Measurements from ENCODE around the gene ATP6V0E2.
"Not testable (repeated sequence)": the region's sequence is repeated elsewhere in the genome, so short reads cannot be mapped to it uniquely, and the experiment has no call there.

ATP6V0E2 gene

DNA sequence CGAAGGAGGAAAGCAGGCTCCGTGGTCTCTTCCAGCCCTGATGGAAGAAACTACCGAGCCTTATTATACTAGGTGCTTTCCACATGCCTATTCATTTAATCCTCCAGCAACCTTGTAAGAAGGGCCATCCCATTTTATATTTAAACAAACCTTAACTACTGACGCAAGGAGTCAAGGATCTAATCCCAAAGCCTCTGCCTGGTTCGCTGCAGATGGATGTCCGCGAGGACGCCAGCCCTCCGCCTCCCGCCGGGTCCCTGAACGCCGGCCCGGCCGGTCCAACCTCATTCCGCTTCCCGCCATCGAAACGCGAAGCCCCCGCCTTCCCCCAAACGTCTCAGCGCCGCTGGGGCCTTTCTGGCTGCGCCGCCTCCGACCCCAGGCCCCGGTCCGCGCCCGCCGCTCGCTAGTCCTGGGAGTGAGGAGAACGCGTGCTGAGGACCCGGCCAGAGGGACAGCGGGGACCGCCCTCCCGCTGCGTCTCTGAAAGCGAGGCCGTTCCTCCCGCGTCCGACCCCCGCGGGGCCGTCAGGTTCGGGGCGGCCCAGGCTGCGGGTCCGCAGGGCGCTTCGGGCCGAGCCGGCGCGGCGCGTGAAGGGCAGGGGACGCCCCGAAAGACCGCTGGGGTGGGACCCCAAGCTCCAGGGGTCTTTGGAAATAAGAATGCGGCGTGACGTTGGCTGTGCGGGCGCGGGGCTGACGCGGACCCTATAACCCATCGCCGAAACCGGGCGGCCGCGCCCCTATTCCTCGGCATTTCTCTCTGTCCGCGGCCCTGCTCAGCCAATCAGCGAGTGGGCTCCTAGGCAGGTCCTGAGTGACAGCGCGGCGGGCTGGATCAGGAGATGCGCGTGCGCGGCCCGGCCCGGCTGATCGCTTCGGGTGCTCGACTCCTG, at the start of gene ATP6V0E2:
TSS of gene ATP6V0E2 (plus strand) at position 896 of the 896 bp plus-strand sequence. CDS start 97 bp downstream, outside the sequence.
- no peak for FAIRE-seq

DNA sequence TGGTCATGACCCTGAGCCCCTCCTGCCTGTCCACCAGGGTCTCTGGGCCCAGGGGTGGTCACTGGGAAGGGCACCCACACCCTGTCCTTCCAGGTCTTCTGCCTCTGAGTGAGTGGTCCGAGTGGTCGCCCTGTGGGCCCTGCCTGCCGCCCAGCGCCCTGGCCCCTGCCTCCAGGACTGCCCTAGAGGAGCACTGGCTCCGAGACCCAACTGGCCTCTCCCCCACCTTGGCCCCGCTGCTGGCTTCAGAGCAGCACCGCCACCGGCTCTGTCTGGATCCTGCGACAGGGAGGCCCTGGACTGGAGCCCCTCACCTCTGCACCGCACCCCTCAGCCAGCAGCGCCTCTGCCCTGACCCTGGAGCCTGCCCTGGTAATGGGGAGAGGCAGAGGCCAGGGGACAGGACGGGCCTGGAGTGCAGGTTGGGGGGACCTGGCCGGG, 49.4 kb upstream of the ATP6V0E2 start:
- FAIRE-seq = no peak

DNA sequence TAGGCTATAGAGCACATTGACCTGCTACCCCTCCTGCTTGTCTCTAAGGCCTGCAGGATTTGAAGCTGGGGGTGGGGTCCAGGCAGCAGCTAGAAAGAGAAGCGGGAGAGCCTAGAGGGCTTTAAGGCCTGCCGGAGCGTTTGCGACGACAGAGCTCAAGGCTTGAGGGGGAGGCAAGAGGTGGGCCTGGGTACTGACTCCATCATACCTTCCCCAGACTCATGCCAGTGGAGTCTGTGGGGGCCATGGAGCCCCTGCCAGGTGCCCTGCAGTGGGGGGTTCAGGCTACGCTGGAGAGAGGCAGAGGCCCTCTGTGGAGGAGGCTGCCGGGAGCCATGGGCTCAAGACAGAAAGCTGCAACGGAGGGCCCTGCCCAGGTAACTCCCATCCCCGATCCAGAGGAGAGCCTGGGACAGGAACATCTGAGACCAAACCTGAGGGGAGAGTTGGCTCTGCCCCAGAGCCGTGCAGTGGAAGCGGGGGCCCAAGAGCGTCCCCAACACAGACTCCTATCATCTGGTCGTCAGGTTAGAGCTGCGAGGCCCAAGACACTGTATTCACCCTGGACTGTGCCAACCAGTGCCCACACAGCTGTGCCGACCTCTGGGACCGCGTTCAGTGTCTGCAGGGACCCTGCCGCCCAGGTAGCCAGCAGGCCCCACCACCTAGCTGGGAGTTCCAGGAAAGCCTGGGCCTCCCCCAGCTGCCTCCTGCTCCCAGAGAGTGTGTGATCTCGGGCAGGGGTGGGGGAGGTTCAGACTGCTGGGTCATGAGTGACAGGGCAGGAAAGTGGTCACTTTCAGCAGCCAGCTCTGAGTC, 48.8 kb upstream of the ATP6V0E2 start:
- FAIRE-seq = no peak

DNA sequence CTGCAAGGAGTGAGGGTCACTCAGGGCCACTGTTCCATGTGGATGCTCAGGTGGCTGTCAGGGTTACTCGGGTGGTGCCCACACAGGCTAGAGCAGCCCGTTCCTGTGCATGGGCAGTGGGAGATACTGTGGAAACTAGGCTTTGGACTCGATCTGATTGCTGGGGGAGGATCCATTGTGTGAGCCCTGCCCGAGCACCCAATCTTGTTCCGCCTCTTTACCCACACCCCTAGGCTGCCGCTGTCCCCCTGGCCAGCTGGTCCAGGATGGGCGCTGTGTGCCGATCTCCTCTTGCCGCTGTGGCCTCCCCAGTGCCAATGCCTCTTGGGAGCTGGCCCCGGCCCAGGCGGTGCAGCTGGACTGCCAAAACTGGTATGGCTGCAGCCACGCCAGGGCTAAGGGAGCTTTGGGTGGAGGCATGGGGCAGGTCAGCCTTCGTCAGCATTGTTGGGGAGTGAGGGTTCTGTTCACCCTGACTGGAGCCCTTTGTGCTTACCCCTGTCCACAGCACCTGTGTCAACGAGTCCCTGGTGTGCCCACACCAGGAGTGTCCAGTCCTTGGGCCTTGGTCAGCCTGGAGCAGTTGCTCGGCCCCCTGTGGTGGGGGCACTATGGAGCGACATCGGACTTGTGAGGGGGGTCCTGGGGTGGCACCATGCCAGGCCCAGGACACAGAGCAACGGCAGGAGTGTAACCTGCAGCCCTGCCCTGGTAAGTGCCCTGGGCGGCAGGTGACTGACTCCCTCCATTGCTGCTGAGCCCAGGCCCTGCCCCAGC, 48.0 kb upstream of the ATP6V0E2 start:
- no peak for FAIRE-seq

DNA sequence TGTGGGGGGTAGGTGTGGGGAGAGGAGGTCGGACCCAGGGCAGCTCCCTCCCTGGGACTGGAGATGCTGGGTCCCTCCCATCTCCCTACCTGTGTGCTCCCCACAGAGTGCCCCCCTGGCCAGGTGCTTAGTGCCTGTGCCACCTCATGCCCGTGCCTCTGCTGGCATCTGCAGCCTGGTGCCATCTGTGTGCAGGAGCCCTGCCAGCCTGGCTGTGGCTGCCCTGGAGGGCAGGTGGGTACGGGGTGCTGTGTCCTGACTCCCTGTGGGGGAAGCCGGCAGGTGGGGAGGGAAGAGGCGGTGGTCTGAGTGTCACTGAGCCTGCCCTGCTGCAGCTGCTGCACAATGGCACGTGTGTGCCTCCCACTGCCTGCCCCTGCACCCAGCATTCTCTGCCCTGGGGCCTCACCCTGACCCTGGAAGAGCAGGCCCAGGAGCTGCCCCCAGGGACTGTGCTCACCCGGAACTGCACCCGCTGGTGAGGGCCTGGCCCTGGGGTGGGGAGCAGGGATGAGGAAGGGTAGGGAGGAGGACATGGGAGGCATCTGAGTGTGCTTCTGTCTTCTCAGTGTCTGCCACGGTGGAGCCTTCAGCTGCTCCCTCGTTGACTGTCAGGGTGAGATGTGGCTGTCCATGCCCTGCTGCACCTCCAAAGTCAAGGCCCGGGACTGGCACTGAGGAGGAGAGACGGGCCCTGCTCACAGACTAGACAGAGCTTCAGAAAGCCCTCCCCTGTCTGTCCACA, 47.3 kb upstream of the ATP6V0E2 start:
- no peak for FAIRE-seq

DNA sequence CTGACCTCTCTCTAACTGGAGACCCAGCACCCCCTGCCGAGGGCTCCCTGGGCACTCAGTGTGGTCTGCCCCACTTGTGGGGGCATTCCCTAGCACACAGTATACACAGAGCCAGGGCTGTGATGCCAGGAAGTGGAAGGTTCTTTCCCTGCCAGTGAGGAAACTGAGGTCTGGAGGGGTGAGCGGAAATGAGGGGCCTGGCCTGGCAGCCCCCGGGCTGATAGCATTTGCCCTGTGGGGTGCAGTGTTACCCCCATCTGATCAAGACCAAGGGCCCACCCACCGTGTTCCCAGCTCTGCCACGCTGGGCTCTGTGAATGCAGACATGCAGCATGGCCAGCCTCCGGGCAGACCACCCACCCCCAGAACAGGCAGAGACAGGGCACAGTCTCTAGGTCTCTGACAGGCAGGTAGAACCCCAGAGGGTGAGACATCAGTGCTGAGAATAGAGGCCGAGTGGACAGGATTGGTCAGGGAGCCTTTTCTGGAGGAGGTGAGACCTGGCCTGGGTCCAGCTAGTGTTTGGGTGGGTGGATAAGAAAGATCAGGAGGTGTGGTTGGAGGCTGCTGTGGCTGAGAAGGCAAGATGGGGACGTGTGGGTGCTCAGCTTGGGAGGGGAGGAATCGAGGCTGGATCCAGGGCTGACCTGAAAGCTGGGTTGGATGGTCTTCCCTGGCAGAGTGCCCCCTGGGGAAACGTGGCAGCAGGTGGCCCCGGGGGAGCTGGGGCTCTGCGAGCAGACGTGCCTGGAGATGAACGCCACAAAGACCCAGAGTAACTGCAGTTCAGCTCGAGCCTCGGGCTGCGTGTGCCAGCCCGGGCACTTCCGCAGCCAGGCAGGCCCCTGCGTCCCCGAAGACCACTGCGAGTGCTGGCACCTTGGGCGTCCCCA, 46.4 kb upstream of the ATP6V0E2 start:
- no peak for FAIRE-seq

DNA sequence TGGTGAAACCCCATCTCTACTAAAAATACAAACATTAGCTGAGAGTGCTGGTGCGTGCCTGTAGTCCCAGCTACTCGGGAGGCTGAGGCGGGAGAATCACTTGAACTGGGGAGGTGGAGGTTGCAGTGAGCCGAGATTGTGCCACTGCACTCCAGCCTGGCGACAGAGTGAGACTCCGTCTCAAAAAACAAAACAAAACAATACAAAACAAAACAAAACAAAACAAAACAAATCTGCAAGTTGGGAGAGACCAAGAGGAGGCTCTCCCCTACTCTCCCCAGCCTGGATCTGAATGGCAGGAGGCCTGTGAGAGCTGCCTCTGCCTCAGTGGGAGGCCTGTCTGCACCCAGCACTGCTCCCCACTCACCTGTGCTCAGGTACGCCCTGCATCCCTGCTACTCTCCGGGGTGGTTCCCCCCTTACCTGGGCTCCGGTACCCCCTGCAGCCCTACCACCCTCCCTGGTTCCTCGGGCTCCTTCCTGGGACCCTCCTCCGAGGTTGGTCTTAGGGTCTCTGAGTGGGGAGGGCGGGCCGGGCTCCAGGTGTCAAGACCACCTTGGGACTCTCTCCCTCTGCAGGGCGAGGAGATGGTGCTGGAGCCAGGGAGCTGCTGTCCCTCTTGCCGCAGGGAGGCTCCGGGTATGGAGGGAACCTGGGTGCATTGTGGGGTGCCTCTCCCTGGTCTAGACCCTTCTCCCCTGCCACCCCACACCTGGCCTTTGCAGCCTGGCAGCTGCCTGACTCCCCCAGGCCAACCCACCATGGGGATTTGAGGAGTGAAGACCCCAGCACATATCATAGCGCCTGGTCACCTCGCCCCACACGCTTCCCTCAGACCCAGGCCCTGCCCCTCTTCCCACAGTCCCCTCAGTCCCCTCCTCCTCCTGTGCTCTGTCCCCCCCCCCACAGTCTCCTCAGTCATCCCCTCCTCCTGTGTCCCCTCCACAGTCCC, 45.1 kb upstream of the ATP6V0E2 start:
- no peak for FAIRE-seq

DNA sequence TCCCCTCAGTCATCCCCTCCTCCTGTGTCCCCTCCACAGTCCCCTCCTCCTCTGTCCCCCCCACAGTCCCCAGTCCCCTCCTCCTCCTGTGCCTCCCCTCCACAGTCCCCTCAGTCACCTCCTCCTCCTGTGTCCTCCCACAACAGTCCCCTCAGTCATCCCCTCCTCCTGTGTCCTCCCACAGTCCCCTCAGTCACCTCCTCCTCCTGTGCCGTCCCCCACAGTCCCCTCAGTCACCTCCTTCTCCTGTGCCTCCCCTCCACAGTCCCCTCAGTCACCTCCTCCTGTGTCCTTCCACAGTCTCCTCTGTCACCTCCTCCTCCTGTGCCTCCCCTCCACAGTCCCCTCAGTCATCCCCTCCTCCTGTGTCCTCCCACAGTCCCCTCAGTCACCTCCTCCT, 43.2 kb upstream of the ATP6V0E2 start:
- not testable (repeated sequence) for FAIRE-seq

DNA sequence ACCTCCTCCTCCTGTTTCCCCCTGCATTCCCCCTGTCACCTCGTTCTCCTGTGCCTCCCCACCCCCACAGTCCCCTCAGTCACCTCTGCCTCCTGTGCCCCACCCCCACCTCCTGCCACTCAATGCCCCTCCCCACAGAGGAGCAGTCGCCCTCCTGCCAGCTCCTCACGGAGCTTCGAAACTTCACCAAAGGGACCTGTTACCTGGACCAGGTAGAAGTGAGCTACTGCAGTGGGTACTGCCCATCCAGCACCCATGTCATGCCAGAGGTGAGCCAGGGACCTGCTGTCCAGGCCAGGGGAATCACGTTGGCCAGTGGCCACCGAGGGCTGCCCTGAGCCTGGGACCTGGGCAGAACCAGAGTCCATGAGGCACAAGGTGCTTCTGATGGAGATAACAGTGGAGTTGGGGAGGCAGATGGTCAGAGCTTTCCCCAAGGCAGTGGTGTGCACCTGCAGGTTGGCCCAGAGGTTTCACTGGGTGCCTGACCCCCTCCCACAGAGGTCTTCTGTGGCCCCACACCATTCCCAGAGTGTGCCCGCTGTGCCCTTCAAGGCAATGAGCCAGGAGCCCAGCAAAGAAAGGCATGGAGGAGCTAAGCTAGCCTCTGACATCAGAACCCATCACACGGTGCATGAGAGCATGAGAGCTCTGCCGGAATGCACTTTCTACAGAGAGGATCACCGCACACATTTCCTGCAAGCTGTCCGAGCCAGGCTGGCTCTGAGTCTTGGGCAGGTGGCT, 42.6 kb upstream of the ATP6V0E2 start:
- no peak for FAIRE-seq

DNA sequence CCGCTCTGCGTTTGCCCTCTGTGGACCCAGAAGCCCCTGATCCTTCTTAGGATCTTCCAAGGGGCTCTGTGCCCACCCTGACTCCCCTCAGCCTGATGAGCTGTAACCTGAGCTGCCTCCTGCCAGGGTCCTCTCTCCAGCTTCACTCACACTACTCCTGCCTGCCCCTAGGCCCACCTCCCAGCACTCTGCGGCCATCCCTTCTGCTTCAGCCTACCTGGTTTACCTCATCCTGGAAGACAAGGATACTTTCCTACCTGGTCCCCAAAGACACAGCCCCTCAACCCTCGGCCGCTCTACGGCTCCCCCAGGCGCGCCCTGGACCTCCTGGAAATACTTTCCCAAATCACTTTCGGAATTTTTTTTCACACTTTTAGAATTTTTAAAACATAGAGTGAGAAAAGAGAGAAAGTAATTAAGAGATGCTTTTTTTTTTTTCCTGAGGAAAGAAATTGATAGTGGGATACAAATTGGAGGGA, 42.0 kb upstream of the ATP6V0E2 start:
- no peak for FAIRE-seq

DNA sequence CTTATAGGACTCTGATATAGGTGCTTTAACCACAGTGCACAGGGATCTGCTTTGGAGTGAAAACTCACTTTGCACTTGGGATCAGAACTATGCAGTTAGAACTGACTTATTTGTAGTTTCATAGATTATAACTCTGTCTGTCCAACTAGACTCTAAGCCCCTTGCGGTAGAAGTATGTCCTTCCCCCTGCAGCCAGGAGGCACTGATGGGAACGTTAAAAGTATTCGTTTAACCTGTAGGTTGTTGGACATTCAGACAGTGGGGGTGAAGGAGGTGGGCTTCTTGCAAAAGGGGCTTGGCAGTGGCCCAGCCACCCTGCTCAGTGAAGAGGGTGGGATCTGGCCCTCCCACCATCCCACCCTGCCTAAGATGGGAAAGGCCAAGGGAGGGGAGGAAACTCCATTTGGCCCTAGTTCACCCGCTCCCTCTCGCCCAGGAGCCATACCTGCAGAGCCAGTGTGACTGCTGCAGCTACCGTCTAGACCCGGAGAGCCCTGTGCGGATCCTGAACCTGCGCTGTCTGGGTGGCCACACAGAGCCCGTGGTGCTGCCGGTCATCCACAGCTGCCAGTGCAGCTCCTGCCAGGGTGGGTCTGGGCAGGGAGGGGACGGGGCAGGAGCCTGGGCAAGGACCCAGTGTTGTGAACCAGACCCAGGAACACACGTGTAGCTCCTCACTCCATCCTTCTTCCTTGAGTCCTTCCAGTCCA, 41.3 kb upstream of the ATP6V0E2 start:
- FAIRE-seq = no peak

DNA sequence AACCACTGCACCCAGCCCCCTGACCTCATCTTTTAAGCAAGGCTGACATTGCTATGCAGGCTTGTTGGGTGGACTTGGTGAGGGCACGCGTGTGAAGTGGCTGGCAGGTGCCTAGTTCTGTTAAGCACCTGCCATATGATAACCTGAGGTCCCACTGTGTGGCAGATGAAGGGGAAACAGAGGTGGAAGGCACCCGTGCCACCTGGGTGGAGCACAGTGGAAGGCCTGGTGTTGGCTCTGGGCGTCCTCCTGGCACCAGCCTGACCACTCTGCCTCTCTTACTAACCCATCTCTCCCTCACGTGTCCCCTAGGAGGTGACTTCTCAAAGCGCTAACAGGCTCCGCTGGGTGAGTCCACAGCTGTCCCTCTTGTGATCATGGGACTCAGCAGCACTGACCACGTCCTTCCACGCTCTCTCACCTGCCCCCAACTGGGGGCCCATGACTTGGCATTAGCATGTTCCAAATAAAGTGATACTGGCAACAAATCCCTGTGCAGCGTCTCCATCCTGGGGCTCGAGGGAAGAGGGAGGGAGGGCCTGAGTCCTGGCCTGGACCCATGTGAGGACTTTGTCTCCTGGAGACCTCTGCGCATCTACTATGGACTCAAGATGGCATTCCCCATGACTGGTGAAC, 40.2 kb upstream of the ATP6V0E2 start:
- FAIRE-seq = no peak

DNA sequence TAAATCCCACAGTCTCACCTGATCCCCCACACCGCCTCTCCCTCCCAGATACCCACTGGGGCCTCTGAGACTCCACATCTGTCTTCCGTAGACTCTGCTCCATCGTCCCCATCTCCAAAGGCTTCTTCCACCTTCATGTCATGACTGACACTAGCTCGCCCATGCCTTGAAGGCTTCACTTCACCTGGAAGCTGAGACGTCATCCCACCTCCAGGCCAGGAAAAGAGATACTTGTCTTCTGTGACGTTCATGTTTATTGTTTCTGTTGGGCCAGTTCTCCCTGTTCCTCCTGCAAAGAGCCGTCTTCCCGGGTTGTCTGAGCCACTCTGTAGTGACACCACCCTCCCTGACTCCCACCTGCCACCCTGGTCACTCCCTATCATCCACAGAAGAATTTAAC, 39.2 kb upstream of the ATP6V0E2 start:
- no peak for FAIRE-seq

DNA sequence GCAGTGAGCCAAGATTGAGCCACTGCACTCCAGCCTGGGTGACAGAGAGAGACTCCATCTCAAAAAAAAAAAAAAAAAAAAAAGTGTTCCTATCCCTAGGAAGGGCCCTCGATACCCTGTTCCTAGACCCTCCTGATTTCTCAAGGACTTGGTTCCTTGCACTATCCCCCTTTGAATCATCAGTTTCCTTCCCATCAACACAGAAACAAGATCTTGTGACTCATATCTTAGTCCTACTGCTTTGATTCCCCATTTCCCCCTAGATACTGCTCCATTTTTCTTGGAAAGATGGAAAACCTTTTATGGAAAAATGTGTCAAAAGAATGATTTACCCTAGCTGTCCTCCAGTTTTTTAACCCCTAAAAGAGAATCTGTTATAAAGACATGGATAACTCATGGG, 37.3 kb upstream of the ATP6V0E2 start:
- FAIRE-seq = no peak

DNA sequence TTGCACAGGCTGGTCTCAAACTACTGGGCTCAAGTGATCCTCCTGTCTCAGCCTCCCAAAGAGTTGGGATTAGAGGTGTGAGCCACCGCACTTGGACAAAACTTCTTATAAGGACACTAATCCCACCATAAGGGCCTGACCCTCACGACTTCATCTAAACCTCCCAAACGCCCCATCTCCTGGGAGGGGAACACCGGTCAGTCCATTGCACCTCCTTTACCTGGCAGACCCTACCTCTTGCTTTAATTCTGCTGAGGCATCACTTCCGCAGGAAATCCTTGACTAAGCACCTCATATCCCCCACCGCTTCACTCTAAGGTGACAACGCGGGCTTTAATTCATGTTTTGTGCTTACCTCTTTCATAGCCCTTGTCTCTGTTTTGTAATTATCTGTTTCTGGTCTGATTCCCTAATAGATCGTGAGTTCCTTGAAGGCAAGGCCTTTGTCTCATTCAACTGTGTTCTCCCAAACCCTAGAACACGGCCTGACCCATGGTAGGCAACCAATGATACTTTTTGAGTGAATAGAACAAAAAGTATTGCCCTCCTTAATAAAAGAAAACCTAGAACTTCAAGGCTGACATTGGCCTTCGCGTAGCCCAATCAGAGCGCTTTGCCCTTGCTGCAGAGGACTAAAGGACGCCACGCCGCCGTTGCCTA, 36.1 kb upstream of the ATP6V0E2 start:
- FAIRE-seq = no peak

DNA sequence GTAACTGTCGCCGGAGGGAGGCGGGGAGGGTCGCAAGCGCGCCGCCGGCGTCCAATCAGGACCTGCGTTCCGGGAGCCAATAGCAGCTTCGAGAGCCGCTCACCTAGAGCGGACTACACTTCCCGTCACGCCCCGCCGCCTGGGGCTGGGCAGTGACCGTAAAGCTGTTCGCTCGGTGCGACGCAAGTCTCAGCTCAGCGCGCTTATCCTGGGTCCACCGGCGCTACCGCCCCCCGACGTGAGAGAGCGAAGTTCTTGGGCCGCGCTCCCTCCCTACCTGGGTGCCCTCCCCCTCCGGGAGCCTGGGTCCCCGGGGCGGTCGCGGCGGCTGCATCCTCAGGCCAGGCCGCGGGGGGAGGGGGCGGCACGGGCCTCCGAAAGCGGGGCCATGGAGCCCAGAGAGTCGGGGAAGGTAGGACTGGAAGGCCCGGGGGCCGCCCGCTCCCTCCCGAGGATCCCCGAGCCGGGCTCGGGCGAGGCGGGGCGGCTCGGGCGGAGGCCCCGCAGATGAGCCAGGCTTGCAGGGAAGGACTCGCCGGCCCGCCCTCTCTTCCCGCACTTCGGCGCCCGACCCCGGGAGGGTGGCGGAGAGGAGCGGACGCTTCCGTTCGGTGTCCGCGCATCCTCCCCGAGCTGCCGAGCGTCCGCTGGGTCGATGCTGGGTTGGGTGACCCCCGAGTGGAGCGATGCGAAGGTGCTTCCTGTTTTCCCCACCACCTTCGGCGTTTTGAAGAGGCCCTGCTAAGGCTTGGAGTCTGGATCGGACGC, 35.4 kb upstream of the ATP6V0E2 start, which contains the start of gene ZNF862:
TSS of gene ZNF862 (plus strand) at position 152 of the 768 bp plus-strand sequence. CDS start at position 389, 237 bp downstream.
- FAIRE-seq = peak; percentile 78

Measured in colon (tissue), 2 donors.